Spleen (tissue), 11 donors: ENCODE results near the gene CENPM. TPM values are rescaled to one million over a fixed set of nuclear protein-coding genes. Genes with fewer than 3 reads are reported as not detected.

Experiments used
- DNase-seq: peaks from one replicate; pipeline ENCODE4 v3.0.0-alpha.2; 2020
- H3K27ac ChIP-seq, 8 donors: fragments of 200-600 bp; sonication (generic) in 7 of 8; 1 replicate in 4 of 8; 2 replicates in 4 of 8; pipeline versions ENCODE4 v1.5.0 to v1.8.0; 2016 to 2021; ENCODE audit warnings: inconsistent platforms in 4 of 8, mild to moderate bottlenecking in 4 of 8, moderate library complexity in 1 of 8
- H3K27me3 ChIP-seq, 7 donors: fragments of 200-600 bp; sonication (generic) in 6 of 7; replicated peaks in 1 of 7; 1 replicate in 4 of 7; 2 replicates in 3 of 7; pipeline versions ENCODE4 v1.5.0 to v1.8.0; 2016 to 2021; ENCODE audit warnings: inconsistent platforms in 3 of 7, mild to moderate bottlenecking in 1 of 7
- H3K36me3 ChIP-seq, 6 donors: fragments of 200-600 bp; sonication (generic) in 5 of 6; 1 replicate in 4 of 6; 2 replicates in 2 of 6; pipeline versions ENCODE4 v1.5.0 to v1.8.0; 2016 to 2021; ENCODE audit warnings: inconsistent platforms in 2 of 6
- H3K4me1 ChIP-seq, 6 donors: fragments of 200-600 bp; sonication (generic) in 5 of 6; 1 replicate in 3 of 6; 2 replicates in 3 of 6; pipeline versions ENCODE4 v1.5.0 to v1.8.0; 2016 to 2021; ENCODE audit warnings: inconsistent platforms in 3 of 6
- H3K4me3 ChIP-seq, 8 donors: fragments of 200-600 bp; sonication (generic) in 7 of 8; 1 replicate in 4 of 8; 2 replicates in 4 of 8; pipeline versions ENCODE4 v1.5.0 to v1.8.0; 2016 to 2021; ENCODE audit warnings: inconsistent platforms in 4 of 8, mild to moderate bottlenecking in 4 of 8, moderate library complexity in 2 of 8
- H3K9me3 ChIP-seq, 8 donors: fragments of 200-600 bp; sonication (generic) in 7 of 8; 1 replicate in 4 of 8; 2 replicates in 4 of 8; pipeline versions ENCODE4 v1.5.0 to v1.8.0; 2016 to 2021; ENCODE audit warnings: inconsistent platforms in 4 of 8
- POLR2A ChIP-seq, 3 donors: fragments of 450-650 bp; IDR thresholded peaks; one replicate each; pipeline ENCODE4 v1.5.1; 2017; ENCODE audit warnings: antibody characterized with exemption in 3 of 3, mild to moderate bottlenecking in 1 of 3
- POLR2AphosphoS5 ChIP-seq, 3 donors: sonication (generic); formaldehyde crosslinking; IDR thresholded peaks; one replicate each; pipeline ENCODE4 v1.5.1; 2017; ENCODE audit warnings: antibody characterized with exemption in 3 of 3
- WGBS, 5 donors: extraction: QIAGEN DNeasy Blood & Tissue Kit in 3 of 5; methylation state at CpG; one replicate each; pipeline versions ENCODE4 v1.1.5 to v1.1.7; 2013 to 2018; 5-methylcytosine and 5-hydroxymethylcytosine counted together
- intact Hi-C: fragments of 100-400 bp; cut with DNase I; formaldehyde crosslinking; loops from one replicate; pipeline ENCODE4 v1.15.0; 2023; ENCODE audit warnings: low total_unique reads
- polyA plus RNA-seq, 3 donors: library from polyadenylated mRNA; stranded (reverse); fragments of 200-250 nt; gene quantifications; one replicate each; pipeline ENCODE4 v1.2.1, GENCODE V29; 2013
- total RNA-seq, 7 donors: library from RNA; depleted of rRNA in 3 of 7; stranded (reverse); fragments of >200 nt in 3 of 7; fragmentation: NEBNext Ultra II Directional in 4 of 7; extraction: Animal tissue kit (Norgen Biotek cat#: 25700) in 4 of 7; gene quantifications; one replicate each; pipeline versions ENCODE4 v1.1.0 to v1.2.1, GENCODE V29; 2016 to 2021
- TF ChIP-seq, protein P1 (sequence below), 11 experiments: fragments of 200-600 bp in 7 of 11; fragments of 450-650 bp in 4 of 11; sonication (generic) in 4 of 11; IDR thresholded peaks in 8 of 11; conservative IDR thresholded peaks in 3 of 11; 1 replicate in 7 of 11; 2 replicates in 4 of 11; pipeline versions ENCODE4 v1.4.0 to v1.8.0; 2016 to 2021; ENCODE audit warnings: antibody characterized with exemption in 11 of 11, inconsistent platforms in 4 of 11, mild to moderate bottlenecking in 1 of 11
- donor health status: healthy with polysubstance abuse.
- donor health status: DM: no; HTN: no; CAD: no; lungs with moderate emphysema.
- donor health status: DM: no; HTN: no; CAD: no.
- donor health status: Bipolar disorder and iron deficiency.
- donor health status: healthy.
- donor health status: DM: no; HTN: no; CAD: no.
- donor health status: DM: yes; HTN: yes; CAD: no.

CENPM gene
- total and polyA plus RNA-seq, 10 donors = 3.3 to 63.1 (median 15.4) TPM

DNA sequence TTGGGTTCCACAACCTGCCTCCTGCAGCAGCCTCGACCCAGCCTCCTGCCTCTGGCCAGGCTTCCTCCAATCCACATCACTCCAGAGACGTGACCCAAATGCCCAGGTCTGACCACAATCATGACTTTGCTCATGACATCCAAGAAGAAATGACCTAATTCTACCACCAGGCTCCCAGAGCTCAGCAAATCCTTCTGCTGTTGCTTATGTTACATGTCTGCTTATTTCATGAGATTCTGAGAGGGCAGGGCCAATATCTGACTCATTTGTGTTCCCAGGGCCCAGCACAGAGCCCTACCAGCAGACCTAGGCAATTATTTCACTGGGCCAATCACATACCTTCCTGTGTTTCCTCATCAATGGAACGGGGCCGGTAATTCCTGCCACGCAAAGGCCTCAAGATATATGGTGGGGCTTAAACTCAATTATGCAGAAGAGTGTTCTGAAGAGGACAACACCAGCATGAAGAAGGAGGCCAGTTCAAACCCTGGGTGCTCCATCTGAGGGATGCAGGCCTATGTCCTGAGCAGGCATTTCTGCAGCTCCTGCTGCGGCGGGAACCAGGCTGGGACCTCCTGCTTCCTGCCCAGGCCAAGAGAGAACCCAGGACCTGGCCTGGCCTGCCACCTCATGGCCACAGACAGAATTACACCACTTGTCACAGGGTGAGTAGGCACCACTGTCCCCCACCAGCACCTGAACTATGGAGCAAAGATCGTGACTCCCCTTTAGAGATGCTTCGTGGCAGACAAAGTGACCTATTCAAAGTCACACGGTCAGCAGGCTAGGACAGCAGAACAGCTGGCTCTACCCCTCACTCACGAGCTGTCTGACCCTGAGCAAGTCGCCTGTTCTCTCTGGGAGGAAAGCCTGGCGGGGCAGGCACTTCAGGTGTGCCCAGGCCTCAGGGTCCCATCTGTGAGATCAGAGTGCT, 5.9 kb downstream of the CENPM start:
- TF ChIP-seq POLR2A (IDR thresholded peaks at IDR 0.05) (peak in 1 of 3 donors; percentile 7), POLR2AphosphoS5 (IDR thresholded peaks at IDR 0.05) (peak; percentile 73 to 76 (median 73))
- TF ChIP-seq, protein P1, sequence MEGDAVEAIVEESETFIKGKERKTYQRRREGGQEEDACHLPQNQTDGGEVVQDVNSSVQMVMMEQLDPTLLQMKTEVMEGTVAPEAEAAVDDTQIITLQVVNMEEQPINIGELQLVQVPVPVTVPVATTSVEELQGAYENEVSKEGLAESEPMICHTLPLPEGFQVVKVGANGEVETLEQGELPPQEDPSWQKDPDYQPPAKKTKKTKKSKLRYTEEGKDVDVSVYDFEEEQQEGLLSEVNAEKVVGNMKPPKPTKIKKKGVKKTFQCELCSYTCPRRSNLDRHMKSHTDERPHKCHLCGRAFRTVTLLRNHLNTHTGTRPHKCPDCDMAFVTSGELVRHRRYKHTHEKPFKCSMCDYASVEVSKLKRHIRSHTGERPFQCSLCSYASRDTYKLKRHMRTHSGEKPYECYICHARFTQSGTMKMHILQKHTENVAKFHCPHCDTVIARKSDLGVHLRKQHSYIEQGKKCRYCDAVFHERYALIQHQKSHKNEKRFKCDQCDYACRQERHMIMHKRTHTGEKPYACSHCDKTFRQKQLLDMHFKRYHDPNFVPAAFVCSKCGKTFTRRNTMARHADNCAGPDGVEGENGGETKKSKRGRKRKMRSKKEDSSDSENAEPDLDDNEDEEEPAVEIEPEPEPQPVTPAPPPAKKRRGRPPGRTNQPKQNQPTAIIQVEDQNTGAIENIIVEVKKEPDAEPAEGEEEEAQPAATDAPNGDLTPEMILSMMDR (IDR thresholded peaks at IDR 0.05 in 8 of 11, conservative IDR thresholded peaks at IDR 0.05 in 3 of 11) = peak; percentile 92 to 99 (median 95)
- Histone ChIP-seq H3K27ac (peak overlapping the region; percentile 78 to 95 (median 89)), H3K27me3 (peaks cover 0 to 6% (median 0%) of the 10 kb centered on the region in 7 donors), H3K4me3 (peak overlapping the region in 1 of 8 donors; percentile 42), H3K36me3 (peaks cover 0 to 31% (median 0%) of the 10 kb centered on the region in 6 donors), H3K9me3 (no peaks in the 10 kb centered on the region), H3K4me1 (peaks cover 19 to 68% (median 42%) of the 10 kb centered on the region in 6 donors)
- WGBS, 5 donors = 35 to 55% (median 42%) methylated on average over 13 of the region's 13 CpGs
- intact Hi-C loops = loop anchor here (5.0 kb wide), 3 partner anchors 119 to 244 kb away; partner anchors contain the start of gene MEI1
- DNase-seq = peak; percentile 95

DNA sequence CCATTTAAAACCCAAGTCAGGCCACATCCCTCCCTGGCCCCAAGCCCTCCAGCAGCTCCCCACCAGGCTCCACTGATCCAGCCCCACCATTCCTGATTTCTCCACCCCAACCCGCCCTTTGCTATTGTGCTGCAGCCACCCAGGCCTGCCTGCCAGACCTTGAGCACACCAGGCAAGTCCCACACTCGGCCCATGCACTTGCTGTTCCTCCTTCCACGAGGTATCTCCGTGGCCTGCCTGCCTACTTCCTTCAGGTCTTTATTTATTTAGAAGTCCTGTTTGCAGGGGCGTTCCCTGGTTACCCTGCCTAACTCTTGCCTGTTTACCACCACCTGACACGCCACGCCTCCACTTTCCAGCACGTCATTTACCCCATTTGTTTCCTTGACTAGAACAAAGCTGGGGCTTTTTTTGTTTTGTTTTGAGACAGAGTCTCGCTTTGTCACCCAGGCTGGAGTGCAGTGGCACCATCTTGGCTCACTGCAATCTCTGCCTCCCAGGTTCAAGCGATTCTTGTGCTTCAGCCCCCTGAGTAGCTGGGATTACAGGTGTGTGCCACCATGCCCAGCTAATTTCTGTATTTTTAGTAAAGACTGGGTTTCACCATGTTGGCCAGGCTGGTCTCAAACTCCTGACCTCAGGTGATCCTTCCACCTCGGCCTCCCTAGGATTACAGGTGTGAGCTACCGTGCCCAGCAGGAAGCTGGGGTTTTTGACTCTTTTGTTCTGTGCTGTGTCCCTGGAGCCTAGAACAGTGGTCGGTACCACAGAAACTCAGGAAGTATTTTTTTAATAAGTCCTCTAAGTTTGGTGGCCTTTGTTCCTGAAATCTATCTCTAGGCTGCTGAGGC, 6.7 kb downstream of the CENPM start:
- DNase-seq = peak; percentile 95

DNA sequence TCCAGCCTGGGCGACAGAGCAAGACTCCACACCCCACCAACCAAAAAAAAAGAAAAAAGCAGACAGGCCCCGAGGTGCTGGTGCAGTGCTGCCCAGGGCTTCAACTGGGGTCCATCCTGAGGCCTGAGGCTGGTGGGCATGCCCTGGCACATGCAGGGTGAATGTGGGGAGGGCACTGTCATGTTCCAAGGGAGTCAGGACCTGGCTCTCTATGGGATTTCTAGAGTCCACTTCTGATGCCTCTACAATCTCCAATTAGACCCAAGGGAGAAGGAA, 10.1 kb downstream of the CENPM start:
- Histone ChIP-seq H3K36me3 (peaks cover 0 to 27% (median 0%) of the 10 kb centered on the region in 6 donors), H3K4me3 (no peak overlapping the region), H3K27ac (peak overlapping the region in 7 of 8 donors; percentile 68 to 95 (median 89)), H3K9me3 (no peaks in the 10 kb centered on the region), H3K4me1 (peaks cover 16 to 100% (median 69%) of the 10 kb centered on the region in 6 donors), H3K27me3 (no peaks in the 10 kb centered on the region)
- peak; percentile 72 for DNase-seq
- intact Hi-C loops = no loop called here
- WGBS, 5 donors = 64 to 89% (median 78%) methylated on average over 2 of the region's 2 CpGs
- no peak for TF ChIP-seq POLR2A (IDR thresholded peaks at IDR 0.05)
- TF ChIP-seq, protein P1 (IDR thresholded peaks at IDR 0.05 in 8 of 11, conservative IDR thresholded peaks at IDR 0.05 in 3 of 11) = no peak
- no peak for TF ChIP-seq POLR2AphosphoS5 (IDR thresholded peaks at IDR 0.05)

More for the DNA sequence above, 6.7 kb downstream of the CENPM start:
- Histone ChIP-seq H3K9me3 (no peaks in the 10 kb centered on the region), H3K27me3 (no peaks in the 10 kb centered on the region), H3K4me1 (peaks cover 13 to 68% (median 41%) of the 10 kb centered on the region in 6 donors), H3K4me3 (peak overlapping the region in 3 of 8 donors; percentile 13 to 62 (median 19)), H3K36me3 (peaks cover 0 to 31% (median 0%) of the 10 kb centered on the region in 6 donors), H3K27ac (peak overlapping the region; percentile 78 to 95 (median 89))
- intact Hi-C loops = loop anchor here (5.0 kb wide), 3 partner anchors 118 to 243 kb away; partner anchors contain the start of gene MEI1
- 47 to 61% (median 58%) methylated on average over 12 to 13 of the region's 13 CpGs for WGBS, 5 donors
- TF ChIP-seq POLR2A (IDR thresholded peaks at IDR 0.05) (peak; percentile 74 to 96 (median 93)), POLR2AphosphoS5 (IDR thresholded peaks at IDR 0.05) (peak; percentile 90 to 100 (median 98))
- TF ChIP-seq, protein P1 (IDR thresholded peaks at IDR 0.05 in 8 of 11, conservative IDR thresholded peaks at IDR 0.05 in 3 of 11) = no peak
